NCI-H526 (cell line): Measurements from ENCODE around the gene ATIC.

Experiments used
- DNase-seq, 2 experiments: peaks; one replicate each; lab custom pipeline; 2025; lab: John Stamatoyannopoulos, UW

Gene ATIC

DNA sequence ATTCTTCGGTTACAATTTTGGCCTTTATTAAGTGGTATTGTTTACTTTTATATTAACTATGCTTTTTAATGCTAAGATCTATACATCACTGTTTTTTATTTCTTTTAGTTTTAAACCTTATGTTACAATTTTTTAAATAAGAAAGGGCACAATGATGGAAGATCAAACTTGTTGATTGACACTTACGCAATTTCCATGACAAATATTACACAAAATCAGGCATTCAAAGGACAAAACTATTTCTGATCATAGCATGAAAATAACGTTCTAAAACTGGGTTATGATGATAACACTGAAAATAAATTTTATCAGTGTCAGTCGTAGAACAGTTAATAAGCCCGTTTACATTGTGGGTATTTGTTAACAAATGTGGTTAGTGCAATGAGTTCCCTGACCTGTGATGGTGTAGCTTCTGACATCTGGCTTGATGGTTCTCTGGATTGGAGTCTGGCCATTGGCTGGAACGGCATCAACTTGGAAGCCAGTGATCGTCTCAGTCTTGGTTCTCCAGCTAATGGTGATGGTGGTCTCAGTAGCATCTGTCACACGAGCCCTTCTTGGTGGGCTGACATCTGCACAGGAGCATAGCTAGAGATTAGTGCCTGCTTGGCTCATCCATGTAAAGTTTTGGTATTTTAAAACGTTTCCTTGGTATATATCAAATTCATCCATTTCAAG, 64.4 kb downstream of the ATIC start:
- DNase-seq, result no peak

DNA sequence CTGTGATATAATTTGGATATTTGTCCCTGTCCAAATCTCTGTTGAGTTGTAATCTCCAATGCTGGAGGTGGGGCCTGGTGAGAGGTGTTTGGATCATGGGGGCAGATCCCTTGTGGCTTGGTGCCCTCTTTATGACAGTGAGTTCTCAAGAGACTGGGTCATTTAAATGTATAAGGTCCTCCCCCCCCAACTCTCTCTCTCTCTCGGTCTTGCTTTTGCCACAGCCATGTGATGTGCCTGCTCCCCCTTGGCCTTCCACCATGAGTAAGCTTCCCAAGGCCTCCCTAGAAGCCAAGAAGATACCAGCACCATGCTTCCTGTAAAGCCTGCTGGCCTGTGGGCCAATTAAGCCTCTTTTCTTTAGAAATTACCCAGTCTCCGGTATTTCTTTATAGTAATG, 65.4 kb downstream of the ATIC start:
- no peak for DNase-seq

DNA sequence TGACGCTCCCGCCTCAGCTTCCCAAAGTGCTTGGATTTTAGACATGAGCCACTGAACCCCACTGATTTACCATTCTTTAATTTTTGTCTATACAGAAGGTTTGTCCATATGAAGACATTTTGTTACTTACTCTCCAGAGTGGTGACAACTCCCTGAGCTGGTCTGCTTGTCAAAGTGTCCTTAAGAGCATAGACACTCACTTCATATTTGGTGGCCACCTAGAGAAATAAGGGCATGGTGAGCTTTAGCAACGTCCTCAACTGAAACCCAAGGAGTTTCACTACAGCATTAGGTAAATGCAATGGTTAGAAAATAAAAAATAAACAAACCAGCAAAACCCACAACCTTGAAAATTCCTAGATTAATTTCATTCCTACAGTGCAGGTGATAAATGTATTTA, 66.2 kb downstream of the ATIC start:
- no peak for DNase-seq

GRCh38 chr2:215379039-215379438, 67.2 kb downstream of the ATIC start:
- DNase-seq, result no peak

GRCh38 chr2:215379948-215380347, 68.1 kb downstream of the ATIC start:
- no peak for DNase-seq

DNA sequence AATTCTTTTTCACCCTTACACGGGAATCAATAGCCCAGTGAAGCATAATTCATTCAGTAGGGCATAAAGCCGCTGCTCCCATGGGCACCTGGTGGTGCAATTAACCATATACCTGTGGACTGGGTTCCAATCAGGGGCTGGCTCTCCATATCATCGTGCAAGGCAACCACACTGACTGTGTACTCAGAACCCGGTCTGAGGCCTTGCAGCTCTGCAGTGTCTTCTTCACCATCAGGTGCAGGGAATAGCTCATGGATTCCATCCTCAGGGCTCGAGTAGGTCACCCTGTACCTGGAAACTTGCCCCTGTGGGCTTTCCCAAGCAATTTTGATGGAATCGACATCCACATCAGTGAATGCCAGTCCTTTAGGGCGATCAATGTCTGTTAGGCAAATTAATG, 68.8 kb downstream of the ATIC start:
- no peak for DNase-seq

DNA sequence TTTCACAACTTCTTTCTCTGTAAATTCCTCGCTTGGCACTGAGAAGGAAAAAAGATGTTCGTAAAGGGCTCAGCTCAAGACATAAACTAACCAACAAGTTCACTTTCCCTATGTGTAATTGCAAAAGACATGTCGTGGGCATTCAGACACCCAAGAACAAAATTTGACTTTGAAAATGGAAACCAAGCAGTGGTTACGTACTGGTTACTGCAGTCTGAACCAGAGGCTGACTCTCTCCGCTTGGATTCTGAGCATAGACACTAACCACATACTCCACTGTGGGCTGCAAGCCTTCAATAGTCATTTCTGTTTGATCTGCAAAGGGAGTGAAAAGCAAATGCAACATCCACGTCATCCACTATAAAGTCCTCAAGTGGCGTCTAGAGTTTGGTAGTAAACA, 70.2 kb downstream of the ATIC start:
- no peak for DNase-seq

DNA sequence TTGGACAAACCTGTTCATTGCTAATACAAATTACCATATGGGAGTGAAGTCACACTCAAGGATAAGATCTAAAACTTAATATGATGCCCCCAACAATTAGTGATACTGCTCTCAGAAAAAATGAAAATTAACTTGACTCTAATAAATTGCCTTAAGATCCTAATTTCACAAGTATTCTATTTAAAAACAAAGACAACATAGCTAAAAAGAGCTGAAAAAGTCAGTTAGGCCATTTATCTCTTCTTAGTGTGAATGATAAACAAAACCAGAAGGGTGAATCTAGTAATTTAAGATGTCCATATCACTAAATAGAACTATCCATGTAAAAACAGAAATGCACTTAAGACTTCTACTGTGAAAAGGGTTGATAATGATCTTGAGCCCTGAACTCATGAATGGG, 70.6 kb downstream of the ATIC start:
- DNase-seq, result no peak

DNA sequence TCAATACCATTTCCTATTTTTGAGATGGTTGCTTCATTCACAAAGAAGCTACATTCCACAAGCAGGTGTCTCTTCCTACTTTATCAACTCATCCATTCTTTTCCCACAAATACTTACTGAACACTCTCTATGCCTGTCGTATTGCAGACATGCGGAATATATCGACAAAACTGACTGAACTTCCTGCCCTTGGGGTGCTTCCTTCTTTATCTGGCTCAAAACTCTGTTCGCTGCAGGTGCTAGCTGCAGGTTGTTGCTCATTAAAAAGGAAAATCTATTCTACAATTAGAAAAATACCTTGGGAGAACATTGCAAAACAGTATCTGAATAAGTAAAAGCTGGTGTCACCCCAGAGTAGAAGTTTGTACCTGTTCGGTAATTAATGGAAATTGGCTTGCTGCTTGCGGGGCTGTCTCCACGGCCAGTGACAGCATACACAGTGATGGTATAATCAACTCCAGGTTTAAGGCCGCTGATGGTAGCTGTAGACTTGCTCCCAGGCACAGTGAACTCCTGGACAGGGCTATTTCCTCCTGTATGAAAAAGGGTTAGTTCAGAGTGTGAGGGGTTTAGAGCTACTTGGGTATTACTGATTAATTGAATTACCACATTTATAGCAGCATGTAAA, 71.9 kb downstream of the ATIC start:
- DNase-seq, result no peak

- no peak for DNase-seq
Observed at GRCh38 chr2:215384710-215385109, 72.9 kb downstream of the ATIC start.

GRCh38 chr2:215386566-215386965, 74.7 kb downstream of the ATIC start:
- no peak for DNase-seq

GRCh38 chr2:215388002-215388728, 76.3 kb downstream of the ATIC start:
- no peak for DNase-seq

DNA sequence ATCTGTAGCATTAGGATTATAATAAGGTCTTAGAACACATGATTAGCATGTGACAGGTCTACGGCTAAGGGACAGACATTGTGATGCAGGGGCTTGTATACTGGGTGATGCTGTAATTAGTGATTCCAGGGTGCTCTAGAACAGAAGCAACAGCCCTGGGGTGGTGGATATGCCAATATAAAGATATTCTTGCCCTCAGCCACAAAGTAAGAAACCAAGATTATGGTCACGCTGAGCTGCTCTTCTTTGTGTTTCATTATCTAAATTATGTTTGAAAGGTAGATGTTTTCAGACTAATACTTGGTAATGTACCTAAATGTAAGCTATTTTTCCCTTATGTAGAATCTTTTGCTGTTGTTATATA, 78.7 kb downstream of the ATIC start:
- no peak for DNase-seq

DNA sequence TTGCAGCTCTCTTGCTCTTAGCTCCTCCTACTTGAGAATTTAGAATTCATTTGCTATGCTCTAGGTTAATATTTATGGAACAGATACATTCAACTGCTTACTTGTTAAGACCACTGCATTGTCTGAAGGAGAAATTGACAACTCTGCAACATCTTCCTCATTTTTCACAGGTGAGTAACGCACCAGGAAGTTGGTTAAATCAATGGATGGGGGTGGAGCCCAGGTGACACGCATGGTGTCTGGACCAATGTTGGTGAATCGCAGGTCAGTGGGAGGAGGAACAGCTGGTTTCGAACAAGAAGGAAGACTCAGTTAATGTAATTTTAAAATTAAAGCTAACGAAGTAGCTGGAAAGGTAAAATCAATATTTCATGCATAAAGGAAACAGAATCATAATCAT, 79.7 kb downstream of the ATIC start:
- no peak for DNase-seq

DNA sequence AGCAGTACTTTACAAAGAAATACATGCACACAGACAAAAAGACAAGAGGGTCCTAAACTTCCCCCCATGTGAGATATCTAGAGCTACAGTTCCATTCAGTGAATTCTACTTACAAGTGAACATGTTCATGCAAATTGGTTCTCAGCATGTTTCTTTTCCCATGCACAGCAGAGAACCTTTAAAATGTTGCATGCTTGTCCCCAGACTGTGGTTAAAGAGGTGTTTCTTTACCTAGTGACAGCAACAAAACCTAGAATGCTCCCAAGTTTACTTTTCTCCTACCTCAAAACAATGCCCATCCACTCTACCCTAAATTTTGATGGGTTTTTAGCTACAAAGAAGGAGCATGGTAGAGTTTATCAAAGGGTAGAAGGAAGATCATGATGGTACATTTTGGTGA, 80.3 kb downstream of the ATIC start:
- DNase-seq, result no peak

GRCh38 chr2:215392687-215393270, 80.9 kb downstream of the ATIC start:
- DNase-seq, result no peak

DNA sequence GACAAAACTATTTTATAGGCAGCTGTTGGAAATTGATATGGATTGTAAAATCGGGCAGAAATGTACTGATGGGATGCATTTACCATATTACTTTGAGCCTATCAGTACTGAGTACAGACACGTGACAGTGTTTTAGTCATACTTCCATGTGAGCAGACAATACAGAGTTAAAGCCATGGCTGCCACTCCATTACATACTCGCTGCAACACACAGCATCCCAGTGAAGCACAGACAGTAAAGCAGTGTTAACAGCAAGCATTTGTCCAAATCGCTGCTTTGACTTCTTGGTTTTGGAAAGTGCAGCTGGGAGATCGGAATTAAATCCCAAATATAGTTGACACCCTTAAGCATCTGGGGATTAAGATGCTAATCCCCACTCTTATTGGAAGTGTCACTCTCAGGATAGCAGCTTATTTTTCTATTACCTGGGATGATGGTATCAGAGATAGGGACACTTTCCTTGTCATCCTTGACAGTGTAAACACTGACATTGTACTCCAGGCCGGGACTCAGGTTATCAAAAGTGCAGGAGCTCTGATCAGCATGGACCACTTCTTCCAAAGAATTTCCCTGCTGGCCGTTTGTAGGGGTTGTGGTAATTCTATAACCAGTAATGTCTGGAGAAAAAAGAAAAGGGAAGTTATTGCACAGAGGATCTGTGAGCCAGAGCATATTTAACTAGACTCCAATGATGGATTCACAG, 82.4 kb downstream of the ATIC start:
- DNase-seq, result no peak

GRCh38 chr2:215395687-215396460, 84.0 kb downstream of the ATIC start:
- no peak for DNase-seq

- no peak for DNase-seq
Observed at GRCh38 chr2:215396595-215397313, 84.9 kb downstream of the ATIC start.

DNA sequence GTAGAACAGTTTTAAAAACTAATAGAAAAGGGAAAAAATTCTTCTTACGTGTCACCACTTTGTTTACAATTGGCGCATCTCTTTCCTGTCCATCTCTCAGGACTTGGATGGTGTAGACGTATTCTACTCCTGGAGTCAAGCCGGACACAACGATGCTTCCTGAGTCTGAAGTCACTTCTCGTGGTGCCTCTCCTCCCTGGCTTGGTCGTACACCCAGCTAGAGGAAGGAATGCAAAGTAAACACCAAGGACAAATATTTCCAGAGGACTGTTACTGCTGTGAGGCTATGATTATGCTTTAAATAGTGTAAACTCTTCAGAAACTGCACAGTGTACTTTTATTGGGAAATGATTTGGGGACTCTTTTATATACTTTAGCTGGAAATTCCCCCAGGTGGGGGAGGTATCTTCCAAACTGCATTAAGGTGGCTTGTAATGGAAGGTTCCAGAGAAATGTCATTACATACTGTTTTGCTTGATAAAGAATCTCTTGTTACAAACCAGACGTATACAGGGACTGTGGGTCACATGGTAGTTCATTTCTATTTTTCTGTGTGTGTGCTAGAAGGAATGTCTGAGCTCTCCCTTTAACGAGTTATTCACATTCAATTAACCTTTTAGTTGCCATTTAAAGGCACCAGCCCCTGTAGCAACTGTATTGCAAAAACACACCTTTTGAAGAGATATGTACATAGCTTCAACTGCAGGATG, 85.9 kb downstream of the ATIC start:
- DNase-seq, result no peak
